SK-N-SH (cell line): ENCODE results near the gene CNTN3. TPM values are rescaled to one million over a fixed set of nuclear protein-coding genes. Genes with fewer than 3 reads are reported as not detected.

ENCODE experiments used
- CTCF ChIA-PET: fragments of 300-600, 350-600 bp; formaldehyde crosslinking; extraction: SDS; loops from one replicate; lab custom pipeline; 2021; lab: Yijun Ruan, JAX
- POLR2A ChIA-PET: fragments of 350-600 bp; sonication (Branson Sonifier 250); formaldehyde crosslinking; extraction: SDS; loops from one replicate; lab custom pipeline; 2020; ENCODE audit warnings: antibody characterized with exemption, inconsistent platforms; lab: Yijun Ruan, JAX
- DNase-seq: peaks from one replicate; pipeline ENCODE4 v3.0.0; 2012
- H2AFZ ChIP-seq: fragments of 200-600 bp; sonication (generic); 2 replicates; pipeline ENCODE4 v1.8.1; 2016; ENCODE audit warnings: antibody characterized with exemption, mild to moderate bottlenecking, low read depth
- H3F3A ChIP-seq: fragments of 200-600 bp; sonication (generic); replicated peaks from 2 replicates; pipeline ENCODE3; 2016; ENCODE audit warnings: antibody characterized with exemption, mild to moderate bottlenecking; ENCODE audit not compliant: insufficient read depth
- H3K27ac ChIP-seq, 2 experiments: fragments of 200-500 bp in 1 of 2; fragments of 200-600 bp in 1 of 2; sonication (Bioruptor generic) in 1 of 2; sonication (generic), shearing (Covaris generic) in 1 of 2; 2 replicates each; pipeline versions ENCODE4 v1.5.1 to v1.6.1; 2014 to 2016; ENCODE audit warnings: low read depth in 2 of 2, inconsistent platforms in 1 of 2, low read length in 1 of 2, mild to moderate bottlenecking in 1 of 2, mixed read lengths in 1 of 2
- H3K27me3 ChIP-seq: fragments of 200-600 bp; sonication (generic), shearing (Covaris generic); 2 replicates; pipeline ENCODE4 v1.6.1; 2016; ENCODE audit warnings: mixed run types; ENCODE audit not compliant: insufficient read depth
- H3K36me3 ChIP-seq, 2 experiments: fragments of 200-500 bp in 1 of 2; fragments of 200-600 bp in 1 of 2; sonication (Bioruptor generic) in 1 of 2; sonication (generic) in 1 of 2; replicated peaks in 1 of 2; 2 replicates each; pipeline versions ENCODE3 to v1.5.1; 2014 to 2016; ENCODE audit warnings: low read length in 1 of 2, mild to moderate bottlenecking in 1 of 2; ENCODE audit not compliant: insufficient read depth in 2 of 2, control insufficient read depth in 1 of 2
- H3K4me1 ChIP-seq, 2 experiments: fragments of 200-500 bp in 1 of 2; fragments of 200-600 bp in 1 of 2; sonication (Bioruptor generic) in 1 of 2; sonication (generic), shearing (Covaris generic) in 1 of 2; 2 replicates each; pipeline versions ENCODE4 v1.5.1 to v1.6.1; 2014 to 2016; ENCODE audit warnings: low read depth in 1 of 2, low read length in 1 of 2, mixed run types in 1 of 2; ENCODE audit not compliant: insufficient read depth in 2 of 2, control insufficient read depth in 1 of 2
- H3K4me2 ChIP-seq: fragments of 200-600 bp; sonication (generic), shearing (Covaris generic); 2 replicates; pipeline ENCODE4 v1.6.1; 2017; ENCODE audit warnings: mixed run types
- H3K4me3 ChIP-seq, 2 experiments: fragments of 200-500 bp in 1 of 2; fragments of 200-600 bp in 1 of 2; sonication (Bioruptor generic) in 1 of 2; sonication (generic), shearing (Covaris generic) in 1 of 2; 2 replicates each; pipeline versions ENCODE4 v1.5.1 to v1.8.1; 2014 to 2016; ENCODE audit warnings: low read depth in 2 of 2, inconsistent platforms in 1 of 2, low read length in 1 of 2, mild to moderate bottlenecking in 1 of 2, mixed read lengths in 1 of 2, moderate library complexity in 1 of 2
- H3K79me2 ChIP-seq: fragments of 200-600 bp; sonication (generic); 2 replicates; pipeline ENCODE4 v1.8.1; 2017; ENCODE audit warnings: mild to moderate bottlenecking; ENCODE audit not compliant: insufficient read depth
- H3K9ac ChIP-seq: fragments of 200-600 bp; sonication (generic); 2 replicates; pipeline ENCODE4 v1.6.1; 2017; ENCODE audit warnings: mixed run types
- H3K9me2 ChIP-seq: fragments of 200-600 bp; sonication (generic); 2 replicates; pipeline ENCODE4 v1.6.1; 2017; ENCODE audit warnings: mixed run types
- H3K9me3 ChIP-seq: fragments of 200-600 bp; sonication (generic); 2 replicates; pipeline ENCODE4 v1.6.1; 2017; ENCODE audit warnings: mixed run types, mild to moderate bottlenecking, moderate library complexity
- H4K20me1 ChIP-seq: fragments of 200-600 bp; sonication (generic); 2 replicates; pipeline ENCODE4 v1.6.1; 2017; ENCODE audit warnings: mild to moderate bottlenecking, mixed run types; ENCODE audit not compliant: insufficient read depth
- CHD2 ChIP-seq: fragments of 150-350 bp; IDR thresholded peaks from 2 replicates; pipeline ENCODE4 v1.6.1; 2018; ENCODE audit warnings: low read length; ENCODE audit not compliant: partially characterized antibody
- FOXM1 ChIP-seq: IDR thresholded peaks from 2 replicates; pipeline ENCODE4 v1.4.0; 2012; ENCODE audit warnings: low read depth, mild to moderate bottlenecking
- GATA2 ChIP-seq: sonication (generic); formaldehyde crosslinking; IDR thresholded peaks from 2 replicates; pipeline ENCODE4 v1.5.0; 2020; ENCODE audit warnings: mild to moderate bottlenecking, missing genetic modification reagents
- NFIC ChIP-seq: IDR thresholded peaks from 2 replicates; pipeline ENCODE4 v1.4.0; 2012; ENCODE audit warnings: borderline replicate concordance
- NRF1 ChIP-seq: IDR thresholded peaks from 2 replicates; pipeline ENCODE4 v1.6.1; 2012; ENCODE audit warnings: low read depth, mild to moderate bottlenecking, low read length
- RAD21 ChIP-seq: IDR thresholded peaks from 2 replicates; pipeline ENCODE4 v1.6.1; 2012; ENCODE audit warnings: mild to moderate bottlenecking, low read length
- RCOR1 ChIP-seq: fragments of 150-350 bp; IDR thresholded peaks from 2 replicates; pipeline ENCODE4 v1.6.1; 2017; ENCODE audit warnings: antibody characterized with exemption, low read length
- SIN3A ChIP-seq: IDR thresholded peaks from 2 replicates; pipeline ENCODE4 v1.6.1; 2012; ENCODE audit warnings: low read depth, mild to moderate bottlenecking, low read length, moderate library complexity, borderline replicate concordance
- TAF1 ChIP-seq: IDR thresholded peaks from 2 replicates; pipeline ENCODE4 v1.6.1; 2012; ENCODE audit warnings: low read depth, mild to moderate bottlenecking, low read length, moderate library complexity, borderline replicate concordance
- WGBS: methylation state at CpG from one replicate; pipeline ENCODE4 v1.1.6; 2017; ENCODE audit warnings: low lambda C conversion rate; 5-methylcytosine and 5-hydroxymethylcytosine counted together
- polyA plus RNA-seq, 3 experiments: library from polyadenylated mRNA; depleted of rRNA; stranded (reverse); fragments of >200 nt; gene quantifications; 2 replicates each; pipeline ENCODE4 v1.2.3, GENCODE V29; 2012
- TF ChIP-seq, protein P1 (sequence below): IDR thresholded peaks from 2 replicates; pipeline ENCODE4 v1.4.0; 2012; ENCODE audit warnings: low read depth, borderline replicate concordance
- TF ChIP-seq, protein P2 (sequence below): IDR thresholded peaks from 2 replicates; pipeline ENCODE4 v1.4.0; 2012; ENCODE audit warnings: low read depth
- TF ChIP-seq, protein P3 (sequence below): IDR thresholded peaks from 2 replicates; pipeline ENCODE4; 2012

The CNTN3 gene
- polyA plus RNA-seq, 1 of the 3 experiments (the other 2 are of a cell fraction) = 2.8 TPM

DNA sequence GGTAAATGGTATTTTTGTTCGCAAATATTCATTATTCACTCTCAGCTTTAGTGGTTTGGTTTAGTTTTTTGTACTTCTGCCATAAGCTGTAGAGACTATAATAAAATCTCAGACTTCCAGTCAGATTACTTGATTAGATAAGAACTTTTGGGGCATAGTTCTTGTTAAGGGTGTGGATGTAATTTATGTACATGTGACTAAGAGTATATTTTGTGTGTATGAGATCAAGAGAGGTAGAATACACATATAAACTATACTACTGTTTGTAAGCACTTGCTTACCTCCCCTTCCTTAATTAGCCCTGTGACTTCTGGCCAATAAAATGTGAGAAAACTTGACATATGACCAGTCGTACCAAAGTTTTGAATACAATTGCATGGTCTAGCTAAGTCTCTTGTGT, 12.0 kb downstream of the CNTN3 start:
- Histone ChIP-seq H4K20me1 (no peaks in the 10 kb centered on the region; the same call in 1 of the 2 replicates), H3K4me3 (no peak overlapping the region), H3K4me2 (no peak overlapping the region), H3K79me2 (peaks cover 40% of the 10 kb centered on the region), H2AFZ (no peak overlapping the region), H3K9ac (no peak overlapping the region), H3K36me3 (peaks cover 0 to 5% of the 10 kb centered on the region in 2 experiments), H3K27ac (no peak overlapping the region), H3F3A (no peaks in the 10 kb centered on the region), H3K4me1 (peaks cover 0 to 2% of the 10 kb centered on the region in 2 experiments; a peak in 1 of 4 replicates), H3K9me3 (no peaks in the 10 kb centered on the region), H3K9me2 (no peaks in the 10 kb centered on the region), H3K27me3 (no peaks in the 10 kb centered on the region)
- TF ChIP-seq, protein P1, sequence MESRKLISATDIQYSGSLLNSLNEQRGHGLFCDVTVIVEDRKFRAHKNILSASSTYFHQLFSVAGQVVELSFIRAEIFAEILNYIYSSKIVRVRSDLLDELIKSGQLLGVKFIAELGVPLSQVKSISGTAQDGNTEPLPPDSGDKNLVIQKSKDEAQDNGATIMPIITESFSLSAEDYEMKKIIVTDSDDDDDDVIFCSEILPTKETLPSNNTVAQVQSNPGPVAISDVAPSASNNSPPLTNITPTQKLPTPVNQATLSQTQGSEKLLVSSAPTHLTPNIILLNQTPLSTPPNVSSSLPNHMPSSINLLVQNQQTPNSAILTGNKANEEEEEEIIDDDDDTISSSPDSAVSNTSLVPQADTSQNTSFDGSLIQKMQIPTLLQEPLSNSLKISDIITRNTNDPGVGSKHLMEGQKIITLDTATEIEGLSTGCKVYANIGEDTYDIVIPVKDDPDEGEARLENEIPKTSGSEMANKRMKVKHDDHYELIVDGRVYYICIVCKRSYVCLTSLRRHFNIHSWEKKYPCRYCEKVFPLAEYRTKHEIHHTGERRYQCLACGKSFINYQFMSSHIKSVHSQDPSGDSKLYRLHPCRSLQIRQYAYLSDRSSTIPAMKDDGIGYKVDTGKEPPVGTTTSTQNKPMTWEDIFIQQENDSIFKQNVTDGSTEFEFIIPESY = no peak
- TF ChIP-seq NFIC = no peak
- no peak for TF ChIP-seq RCOR1
- no peak for TF ChIP-seq GATA2 (CRISPR knock-in tag)
- TF ChIP-seq, protein P2, sequence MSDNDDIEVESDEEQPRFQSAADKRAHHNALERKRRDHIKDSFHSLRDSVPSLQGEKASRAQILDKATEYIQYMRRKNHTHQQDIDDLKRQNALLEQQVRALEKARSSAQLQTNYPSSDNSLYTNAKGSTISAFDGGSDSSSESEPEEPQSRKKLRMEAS = no peak
- no peak for TF ChIP-seq FOXM1
- no peak for TF ChIP-seq CHD2
- TF ChIP-seq SIN3A = no peak
- TF ChIP-seq NRF1 = no peak
- no peak for TF ChIP-seq RAD21
- TF ChIP-seq, protein P3, sequence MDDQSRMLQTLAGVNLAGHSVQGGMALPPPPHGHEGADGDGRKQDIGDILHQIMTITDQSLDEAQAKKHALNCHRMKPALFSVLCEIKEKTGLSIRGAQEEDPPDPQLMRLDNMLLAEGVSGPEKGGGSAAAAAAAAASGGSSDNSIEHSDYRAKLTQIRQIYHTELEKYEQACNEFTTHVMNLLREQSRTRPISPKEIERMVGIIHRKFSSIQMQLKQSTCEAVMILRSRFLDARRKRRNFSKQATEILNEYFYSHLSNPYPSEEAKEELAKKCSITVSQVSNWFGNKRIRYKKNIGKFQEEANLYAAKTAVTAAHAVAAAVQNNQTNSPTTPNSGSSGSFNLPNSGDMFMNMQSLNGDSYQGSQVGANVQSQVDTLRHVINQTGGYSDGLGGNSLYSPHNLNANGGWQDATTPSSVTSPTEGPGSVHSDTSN = no peak
- ChIA-PET CTCF (no interaction called here), POLR2A (no interaction called here)
- DNase-seq = no peak
- WGBS = 52% methylated on average over 2 of the region's 2 CpGs

DNA sequence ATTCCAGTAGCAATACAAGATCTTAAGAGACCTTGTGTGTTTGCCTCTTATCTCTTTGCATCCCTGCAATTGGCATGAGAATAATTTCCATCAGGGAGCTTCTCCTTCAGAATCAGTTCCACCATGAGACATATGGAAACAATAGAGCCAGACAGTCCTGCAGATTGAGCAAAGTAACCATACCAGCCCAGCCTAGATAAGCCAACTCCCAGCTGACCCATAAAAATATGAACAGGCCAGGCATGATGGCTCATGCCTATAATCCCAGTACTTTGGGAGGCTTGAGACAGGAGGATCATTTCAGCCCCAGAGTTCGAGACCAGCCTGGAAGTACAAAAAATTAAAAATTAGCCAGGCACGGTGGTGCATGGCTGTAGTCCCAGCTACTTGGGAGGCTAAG, 12.7 kb downstream of the CNTN3 start:
- ChIA-PET CTCF (no interaction called here), POLR2A (no interaction called here)
- peaks cover 0 to 5% of the 10 kb centered on the region in 2 experiments for H3K36me3 ChIP-seq
- no peaks in the 10 kb centered on the region; the same call in 1 of the 2 replicates for H4K20me1 ChIP-seq
- no peaks in the 10 kb centered on the region for H3F3A ChIP-seq
- no peaks in the 10 kb centered on the region for H3K9me3 ChIP-seq
- no peaks in the 10 kb centered on the region for H3K9me2 ChIP-seq
- H3K79me2 ChIP-seq = peaks cover 37% of the 10 kb centered on the region
- H2AFZ ChIP-seq = no peak overlapping the region
- no peak overlapping the region for H3K4me3 ChIP-seq
- no peaks in the 10 kb centered on the region for H3K27me3 ChIP-seq
- H3K27ac ChIP-seq = no peak overlapping the region
- TF ChIP-seq RCOR1 = no peak
- no peak for TF ChIP-seq TAF1
- TF ChIP-seq, protein P1 = no peak
- H3K4me1 ChIP-seq = peaks cover 0 to 2% of the 10 kb centered on the region in 2 experiments; a peak in 1 of 4 replicates
- H3K4me2 ChIP-seq = no peak overlapping the region
- no peak for DNase-seq
- 68% methylated on average over 2 of the region's 2 CpGs for WGBS
- H3K9ac ChIP-seq = no peak overlapping the region
